Suppressor macrophage treated with lipopolysaccharide for 1 hour (primary cell): Measurements from ENCODE around the gene TAF8.
A peak's percentile ranks its signal among the peaks of the same experiment; 100 is the strongest.

Experiments used
- DNase-seq, 3 donors: peaks; one replicate each; pipeline ENCODE4 v3.0.0-alpha.2; 2020 to 2022

Gene TAF8

DNA sequence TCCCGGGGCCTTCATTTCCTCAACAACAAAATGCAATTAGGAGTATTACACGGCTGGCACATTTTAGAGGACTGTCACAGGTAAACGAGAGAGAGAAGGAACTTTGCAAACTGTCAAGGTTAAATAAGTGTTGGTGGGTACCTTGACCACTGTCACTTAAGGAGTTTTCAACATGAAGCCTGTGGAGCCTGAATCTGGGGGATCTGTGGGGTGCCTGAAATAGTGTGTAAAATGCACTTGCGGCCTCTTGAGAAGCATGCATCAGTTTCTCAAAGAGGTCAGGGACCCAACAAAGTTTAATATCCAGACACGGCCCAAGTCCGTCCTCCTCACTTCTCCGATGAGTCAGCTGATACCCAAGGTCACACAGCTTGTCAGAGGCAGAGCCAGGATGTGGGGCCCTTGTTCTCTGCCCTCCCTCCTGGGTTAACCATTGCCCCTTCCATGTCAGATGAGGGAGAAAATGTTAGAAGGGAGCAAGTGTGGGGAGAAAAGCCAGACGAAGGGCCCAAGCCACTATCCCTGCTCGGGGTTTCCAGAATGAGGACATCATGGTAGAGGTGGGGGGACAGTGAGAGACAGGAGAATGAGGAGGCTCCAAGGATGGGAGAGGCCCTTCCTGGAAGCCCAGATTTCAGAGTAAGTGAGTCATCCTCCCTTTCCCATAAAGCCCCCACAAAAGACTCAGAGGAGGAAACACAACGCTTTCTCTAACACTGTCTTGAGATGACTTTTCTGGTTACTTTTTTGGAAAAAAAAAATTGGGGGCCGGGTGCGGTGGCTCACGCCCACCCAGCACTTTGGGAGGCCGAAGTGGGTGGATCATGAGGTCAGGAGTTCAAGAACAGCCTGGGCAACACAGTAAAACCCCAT, 49.9 kb downstream of the TAF8 start:
- DNase-seq = peak; percentile 21 to 45 (median 27)

DNA sequence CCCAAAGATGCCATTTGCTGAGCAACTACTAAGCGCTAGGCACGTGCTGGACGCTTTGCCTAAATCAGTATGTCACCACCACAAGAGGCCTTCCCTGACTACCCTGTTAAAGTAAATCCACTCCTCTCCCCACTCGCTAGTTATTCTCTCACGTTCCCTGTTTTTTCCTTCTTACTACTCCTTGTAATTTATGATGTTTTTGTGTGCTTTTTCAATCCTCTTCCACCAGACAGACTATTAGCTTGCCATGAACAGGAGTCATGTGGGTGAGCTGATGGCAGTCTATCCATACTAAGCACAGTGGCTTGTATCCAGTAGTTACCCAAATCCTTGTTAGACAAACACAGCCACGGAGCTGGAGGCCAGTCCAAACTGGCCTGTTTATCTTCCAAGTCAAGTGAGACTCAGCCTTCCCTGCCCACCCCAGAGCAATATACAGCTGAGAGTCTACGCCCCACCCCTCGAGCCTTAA, 50.9 kb downstream of the TAF8 start:
- DNase-seq = no peak

DNA sequence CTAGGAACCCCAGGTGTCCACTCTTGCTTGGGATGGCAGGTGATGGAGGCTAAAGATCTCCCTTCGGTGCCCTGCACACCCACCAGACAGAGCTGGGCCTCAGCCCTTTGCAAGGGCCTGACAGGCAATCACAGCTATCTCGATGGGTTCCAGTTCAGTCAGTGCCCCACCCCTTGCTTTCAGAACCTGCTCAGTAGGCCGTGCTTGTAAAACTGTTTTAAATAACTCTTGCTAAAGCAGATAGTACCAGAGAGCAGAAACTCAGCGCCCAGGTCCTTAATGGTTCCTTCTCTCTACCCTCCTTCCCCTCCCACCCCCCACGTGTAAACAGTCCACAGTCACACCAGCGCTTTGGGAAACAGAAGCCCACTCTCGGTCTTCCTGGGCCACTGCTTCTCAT, 52.9 kb downstream of the TAF8 start:
- no peak for DNase-seq

DNA sequence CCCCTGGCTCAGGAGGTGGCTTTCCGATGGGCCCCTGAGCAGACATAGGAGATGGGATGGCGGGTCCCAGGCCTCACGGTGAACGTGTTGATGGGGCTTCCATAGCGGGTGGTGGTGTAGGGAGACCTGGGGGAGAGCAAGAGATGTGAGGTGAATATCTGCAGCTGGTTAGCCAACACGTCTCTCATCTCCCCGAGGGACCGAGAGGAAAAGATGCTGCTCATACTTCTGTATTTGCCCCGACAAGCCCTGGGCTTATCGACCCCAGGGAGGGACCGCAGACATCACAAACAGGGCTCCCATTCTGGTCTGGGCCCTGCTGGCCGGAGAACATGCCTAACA, 53.4 kb downstream of the TAF8 start:
- DNase-seq = no peak

DNA sequence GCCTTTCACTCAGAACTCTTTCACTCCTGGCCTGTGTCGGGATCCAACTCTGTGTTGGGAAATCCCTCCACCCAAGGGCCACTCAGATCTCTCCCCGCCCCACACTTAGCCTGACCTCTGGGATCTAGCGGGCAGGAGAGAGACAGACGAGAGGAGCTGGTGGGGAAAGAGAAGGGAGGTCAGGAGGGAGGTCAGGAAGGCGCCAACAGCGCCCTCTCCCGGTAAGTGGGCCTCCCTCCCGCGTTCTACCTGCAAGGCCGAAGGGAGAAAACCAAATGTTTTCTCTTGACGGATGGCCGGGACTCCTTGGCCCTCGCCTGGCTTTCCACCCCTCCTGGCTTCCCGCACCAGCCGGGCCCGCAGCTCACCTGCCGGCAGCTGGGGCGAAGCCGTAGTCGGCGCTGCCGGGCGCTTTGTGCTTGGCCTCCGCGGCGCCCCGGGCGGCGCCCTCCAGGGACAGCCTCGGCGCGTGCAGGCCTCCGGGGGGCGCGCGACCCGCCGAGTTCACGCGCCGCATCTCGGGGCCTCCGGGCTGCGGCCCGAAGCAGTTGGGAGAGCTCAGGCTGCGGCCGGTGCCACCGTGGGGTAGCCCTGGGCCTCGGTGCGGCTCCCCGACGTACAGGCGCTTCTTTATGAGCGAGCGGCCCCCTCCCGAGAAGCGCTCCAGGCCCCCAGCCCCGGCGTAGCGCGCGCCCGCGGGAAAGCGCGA, 53.9 kb downstream of the TAF8 start:
- DNase-seq = peak; percentile 64 to 87 (median 69)

DNA sequence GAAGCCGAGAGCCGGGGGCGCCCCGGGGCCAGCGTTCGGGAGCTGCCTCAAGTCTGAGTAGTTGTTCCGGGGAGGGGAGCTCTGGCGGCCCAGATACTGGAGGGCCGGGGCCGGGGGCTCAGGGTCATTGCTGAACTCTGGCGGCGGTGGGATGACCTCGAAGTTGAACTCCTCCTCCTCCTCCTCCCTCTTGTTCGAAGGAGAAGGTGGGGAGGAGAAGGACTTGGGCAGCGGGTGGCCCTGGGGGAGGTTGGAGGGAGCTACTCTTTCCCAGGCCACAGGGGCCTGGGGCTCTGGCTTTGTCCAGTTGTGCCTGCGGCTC, 54.4 kb downstream of the TAF8 start:
- DNase-seq = no peak

DNA sequence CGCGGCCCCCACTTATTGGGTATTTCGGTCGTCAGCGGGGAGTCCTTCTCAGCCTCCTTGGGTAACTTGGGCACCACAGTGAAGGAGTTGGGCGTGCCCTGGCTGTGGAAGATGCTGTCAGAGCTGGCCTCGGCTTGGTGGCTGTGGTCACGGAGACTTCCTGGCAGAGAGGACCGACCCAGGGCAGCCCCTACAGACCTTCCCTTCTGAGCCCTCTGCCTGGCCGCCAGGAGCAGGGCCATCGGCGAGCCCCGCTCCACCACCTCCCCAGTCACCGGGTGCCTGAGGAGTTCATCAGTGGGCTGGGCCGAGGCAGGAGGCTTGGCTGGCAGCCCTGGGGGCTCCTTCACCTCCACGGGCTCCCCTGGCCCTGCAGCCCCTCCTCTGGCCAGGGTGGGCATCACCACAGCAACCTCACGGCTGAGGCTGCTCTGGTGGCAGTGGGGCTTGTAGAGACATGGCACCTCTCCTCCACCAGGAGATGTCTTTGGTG, 54.9 kb downstream of the TAF8 start:
- no peak for DNase-seq

DNA sequence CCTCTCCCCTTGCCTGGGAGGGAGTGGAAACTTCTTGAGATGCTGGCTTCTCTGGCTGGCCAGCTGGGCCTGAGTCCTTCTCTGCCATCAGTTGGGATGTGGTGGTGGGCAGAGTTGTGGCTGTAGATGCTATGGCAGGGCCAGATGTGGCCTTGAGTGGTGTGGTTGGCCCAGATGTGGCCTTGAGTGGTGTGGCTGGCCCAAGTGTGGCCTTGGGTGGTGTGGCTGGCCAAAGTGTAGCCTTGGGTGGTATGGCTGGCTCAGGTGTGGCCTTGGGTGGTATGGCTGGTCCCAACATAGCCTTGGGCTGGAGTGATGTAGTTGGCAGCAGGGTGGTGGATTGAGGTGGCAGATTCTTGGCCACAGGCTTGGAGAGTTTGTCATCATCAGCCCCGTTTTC, 55.4 kb downstream of the TAF8 start:
- no peak for DNase-seq

DNA sequence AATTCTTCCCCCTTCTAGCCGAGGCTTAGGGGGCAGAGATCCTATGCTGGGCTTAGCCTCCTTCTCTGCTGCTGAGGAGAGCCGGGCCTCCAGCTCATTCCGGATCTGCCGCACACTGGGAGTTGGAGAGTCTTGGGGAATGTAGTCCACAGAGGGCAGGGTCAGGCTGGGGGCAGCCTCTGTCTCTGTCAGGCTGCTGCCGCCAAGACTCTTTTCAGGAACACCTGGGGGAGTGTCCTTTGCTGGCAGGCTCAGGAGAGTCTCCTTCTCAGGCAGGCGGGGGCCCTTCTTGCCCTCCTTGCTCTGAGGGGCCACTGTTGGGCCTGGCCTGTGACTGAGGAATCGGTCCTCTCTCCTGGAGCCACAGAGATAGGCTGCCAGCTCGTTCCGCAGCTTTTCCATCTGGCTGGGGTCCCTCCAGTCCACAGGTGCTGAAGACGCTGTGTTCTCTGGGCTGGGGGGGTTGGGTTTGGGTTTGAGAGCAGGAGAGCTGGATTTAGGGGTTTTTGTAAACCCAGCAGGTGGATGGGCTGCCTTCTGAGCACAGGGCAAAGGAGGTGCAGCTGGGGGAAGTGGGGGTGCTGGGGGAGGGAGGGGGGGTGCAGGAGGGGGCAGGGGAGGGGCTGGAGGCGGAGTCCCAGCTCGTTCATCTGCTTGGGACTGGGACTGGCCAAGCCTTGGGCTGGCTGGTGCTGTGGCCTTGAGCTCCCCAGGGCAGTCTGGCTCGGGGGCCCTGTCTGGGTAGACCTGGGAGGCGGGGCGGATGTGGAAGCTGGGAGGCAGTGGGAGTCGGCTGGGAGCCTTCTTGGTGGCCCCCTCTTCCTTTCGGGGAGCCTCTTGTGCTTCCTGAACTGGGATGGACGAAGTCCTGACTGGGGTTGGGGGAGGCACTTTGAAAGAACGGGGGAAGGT, 56.0 kb downstream of the TAF8 start:
- no peak for DNase-seq

DNA sequence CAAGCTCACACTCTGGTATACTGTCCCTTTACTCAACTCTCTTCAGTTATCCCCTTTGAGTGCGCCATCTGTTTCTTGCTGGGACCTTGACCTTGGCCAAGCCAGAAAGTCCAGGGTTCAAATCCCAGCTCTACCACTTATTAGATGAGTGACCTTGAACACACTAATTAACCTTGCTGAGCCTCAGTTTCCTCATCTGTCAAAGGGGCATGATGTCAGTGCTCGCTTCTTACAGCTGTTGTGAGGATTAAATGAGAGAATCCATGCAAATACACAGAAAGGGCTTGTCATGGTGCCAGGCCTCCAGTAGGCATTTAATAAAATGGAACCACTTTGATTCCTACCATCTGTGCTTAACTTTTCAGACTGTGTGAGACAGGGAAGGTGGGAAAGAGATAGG, 57.7 kb downstream of the TAF8 start:
- no peak for DNase-seq

DNA sequence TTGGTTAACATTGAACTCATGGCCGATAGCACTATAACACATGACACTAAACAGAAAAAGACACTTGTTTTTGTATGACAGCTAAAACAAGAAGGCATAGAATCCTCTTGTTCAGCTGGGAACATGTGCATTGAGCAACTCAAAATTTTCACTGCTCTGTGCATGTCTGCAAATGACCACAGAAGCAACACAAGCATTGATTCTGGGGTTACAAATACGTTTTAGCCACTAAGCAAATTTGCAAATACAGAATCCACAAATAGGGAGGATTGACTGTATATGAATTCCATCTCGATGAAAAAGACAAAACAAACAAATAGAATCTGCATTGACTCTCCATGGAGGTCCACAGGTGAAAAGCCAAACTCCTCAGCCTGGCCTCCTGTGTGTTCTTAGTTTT, 60.4 kb downstream of the TAF8 start:
- no peak for DNase-seq

DNA sequence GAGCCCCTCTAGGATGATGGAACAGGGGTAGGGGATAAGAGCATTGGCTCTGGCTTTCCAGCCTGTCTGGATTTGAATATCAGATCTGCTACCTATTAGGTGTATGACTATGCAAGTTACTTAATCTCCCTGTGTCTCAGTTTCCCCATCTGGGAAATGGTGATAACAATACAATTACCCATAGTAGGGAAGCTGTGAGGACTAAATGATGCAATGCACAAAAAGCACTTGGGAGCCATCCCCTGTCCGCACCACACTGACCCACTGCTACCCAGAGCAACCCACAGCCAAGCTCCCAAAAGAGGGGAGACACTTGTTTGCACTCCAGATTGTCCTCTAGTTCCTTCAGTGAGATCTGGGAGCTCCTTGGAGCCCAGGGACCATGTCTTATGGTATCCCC, 62.0 kb downstream of the TAF8 start:
- DNase-seq = no peak

DNA sequence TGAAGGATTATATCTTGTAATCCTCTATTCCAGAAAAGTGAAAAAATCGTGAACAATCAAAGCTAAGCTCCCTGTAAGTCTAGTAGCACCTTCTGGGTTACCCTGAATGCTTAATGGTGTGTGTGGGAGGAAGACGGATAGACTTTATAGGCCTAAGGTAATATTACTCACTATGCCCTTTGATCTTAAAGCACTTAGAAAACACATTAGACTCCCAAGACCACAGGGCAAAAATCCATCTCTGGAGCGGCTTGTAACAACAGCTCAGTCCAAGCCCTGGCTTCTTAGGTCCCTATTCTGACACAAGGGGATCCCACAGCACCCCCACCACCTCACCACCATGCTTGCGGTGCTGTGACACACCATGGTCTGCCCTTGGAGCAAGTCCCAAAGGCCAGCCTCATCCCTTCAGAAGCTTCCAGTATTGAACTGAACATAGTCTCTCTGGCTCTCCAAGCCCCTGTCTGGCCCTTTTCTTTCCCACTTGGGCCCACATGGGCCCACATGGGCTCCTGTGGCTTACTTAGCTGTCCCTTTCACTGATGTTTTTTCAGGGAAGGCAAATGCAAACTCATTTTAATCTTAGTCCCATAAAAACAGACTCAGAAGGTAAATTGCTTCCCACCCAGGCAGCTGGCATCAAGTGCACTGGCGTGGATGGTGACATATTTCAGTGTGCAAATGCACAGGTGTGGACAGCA, 63.8 kb downstream of the TAF8 start:
- no peak for DNase-seq

DNA sequence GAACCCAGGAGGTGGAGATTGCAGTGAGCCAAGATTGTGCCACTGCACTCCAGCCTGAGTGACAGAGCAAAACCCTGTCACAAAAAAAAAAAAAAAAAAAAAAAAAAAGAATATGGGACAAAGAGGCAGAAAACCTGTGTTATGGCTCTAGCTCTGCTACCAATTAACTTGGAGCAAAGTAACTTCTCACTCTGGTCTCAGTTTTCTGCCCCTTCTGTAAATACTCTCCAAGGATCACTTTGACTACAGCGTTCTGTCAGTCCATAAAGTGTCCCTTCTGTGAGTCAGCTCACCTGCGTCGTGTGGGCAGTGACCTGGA, 67.5 kb downstream of the TAF8 start:
- DNase-seq = no peak

DNA sequence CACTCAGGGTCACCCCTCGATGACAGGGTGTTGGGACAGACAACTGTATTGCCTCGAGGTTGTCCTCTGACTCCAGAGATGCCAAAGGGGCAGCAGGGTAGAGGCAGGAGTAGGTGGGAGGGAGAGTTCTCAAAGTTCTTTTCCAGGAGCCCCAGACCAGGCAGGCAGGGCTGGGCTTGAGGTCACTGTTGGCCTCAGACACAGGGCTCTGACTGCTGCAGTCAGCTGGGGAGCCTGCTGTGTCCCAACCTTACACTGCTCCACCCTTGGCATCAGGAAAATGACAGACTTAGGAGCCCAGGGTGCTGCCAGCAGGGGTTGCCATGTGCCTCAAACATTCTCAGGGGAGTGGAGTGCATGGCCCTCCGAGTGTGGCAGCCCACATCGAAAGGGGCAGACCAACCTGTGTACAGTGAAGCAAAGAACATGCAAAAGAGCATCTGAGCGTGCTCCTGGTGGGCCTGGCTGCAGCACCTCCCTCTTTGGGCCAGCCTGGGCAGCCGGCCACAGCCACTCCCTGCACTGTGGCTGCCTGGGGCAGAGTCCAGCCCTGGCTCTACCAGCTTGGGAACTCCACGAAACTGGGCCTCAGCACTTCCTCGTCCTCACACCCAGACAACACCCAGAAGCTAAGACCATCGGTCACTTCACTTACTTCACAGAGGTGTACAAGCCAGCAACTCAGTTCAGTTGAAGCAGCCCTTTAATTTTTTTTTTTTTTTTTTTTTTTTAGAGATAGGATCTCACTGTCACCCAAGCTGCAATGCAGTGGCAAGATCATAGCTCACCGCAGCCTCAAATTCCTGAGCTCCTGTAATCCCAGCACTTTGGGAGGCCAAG, 68.1 kb downstream of the TAF8 start:
- DNase-seq = no peak

DNA sequence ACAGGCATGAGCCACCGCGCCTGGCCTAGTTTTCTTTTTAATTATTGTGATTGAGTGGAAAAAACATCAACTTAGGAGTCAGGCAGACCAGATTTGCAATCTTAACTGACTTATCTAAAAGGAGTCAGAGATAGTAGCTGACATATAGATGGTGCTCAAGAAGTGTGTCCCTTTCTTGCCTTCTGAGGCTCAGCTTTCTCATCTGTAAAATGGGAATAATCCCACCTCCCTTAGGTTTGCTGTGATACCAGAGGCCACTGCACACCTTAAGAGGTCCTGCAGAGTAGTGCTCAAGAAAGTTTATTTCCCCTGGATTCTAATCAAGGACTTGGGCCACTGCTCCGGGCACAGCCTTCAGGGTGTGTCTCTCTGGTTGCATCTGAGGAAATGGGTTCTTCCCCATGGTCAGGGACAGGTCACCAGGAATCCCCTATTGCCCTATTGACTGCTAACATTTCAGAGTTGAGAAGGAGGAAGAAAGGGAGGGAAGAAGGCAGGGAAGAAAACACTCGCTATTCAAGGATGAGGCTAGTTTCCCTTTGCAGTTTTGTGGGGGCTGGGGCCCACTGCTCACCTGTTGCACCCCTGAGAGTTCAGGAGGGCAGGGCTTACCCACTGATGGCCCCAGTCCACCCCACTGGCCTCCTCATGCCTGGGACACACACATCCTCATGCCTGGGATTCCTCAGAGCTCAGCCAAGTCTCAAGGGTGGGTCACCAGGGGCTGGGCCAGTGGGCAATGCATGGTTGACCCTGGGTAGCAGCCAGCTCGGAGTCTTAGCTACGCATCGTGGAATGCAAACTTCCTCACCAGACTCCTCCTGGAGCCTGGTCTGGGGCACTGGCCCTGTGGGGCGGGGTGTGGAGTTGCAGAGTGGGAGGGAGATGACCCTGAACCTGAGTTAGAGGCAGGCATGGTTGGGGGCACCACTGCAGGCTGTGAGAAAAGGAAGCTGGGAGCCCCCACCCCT, 70.9 kb downstream of the TAF8 start:
- DNase-seq = peak; percentile 59 to 72 (median 67)

DNA sequence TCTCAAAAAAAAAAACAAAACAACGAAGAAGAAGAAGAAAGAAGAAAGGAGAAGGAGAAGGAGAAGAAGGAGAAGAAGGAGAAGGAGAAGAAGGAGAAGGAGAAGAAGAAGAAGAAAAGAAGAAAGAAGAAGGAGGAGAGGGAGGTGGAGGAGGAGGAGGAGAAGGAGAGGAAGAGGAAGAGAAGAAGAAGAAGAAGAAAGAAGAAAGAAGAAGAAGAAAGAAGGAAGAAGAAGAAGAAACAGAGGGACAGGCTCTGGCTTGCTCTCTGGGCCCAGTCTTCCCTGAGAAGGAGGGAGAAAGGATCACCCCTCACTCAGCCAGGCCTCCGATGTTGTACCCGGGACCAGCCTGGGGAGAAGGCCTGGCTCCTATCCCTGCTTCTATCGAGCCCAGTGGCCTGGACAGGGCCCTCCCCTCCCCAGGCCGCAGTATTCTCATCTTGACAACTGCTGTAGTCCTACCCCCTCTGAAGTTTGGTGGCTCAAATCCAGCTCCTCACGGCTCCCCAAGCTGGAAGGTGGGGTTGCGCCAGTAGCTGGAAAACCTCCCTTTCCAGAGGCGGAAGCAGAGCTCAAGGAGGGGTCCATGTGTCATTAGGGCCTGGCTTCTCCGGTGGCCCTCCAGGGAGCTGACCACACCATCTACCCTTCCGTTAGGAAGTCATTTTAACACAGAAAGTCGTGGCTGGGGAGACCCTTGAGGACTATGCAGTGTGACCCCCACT, 73.2 kb downstream of the TAF8 start:
- DNase-seq = no peak

DNA sequence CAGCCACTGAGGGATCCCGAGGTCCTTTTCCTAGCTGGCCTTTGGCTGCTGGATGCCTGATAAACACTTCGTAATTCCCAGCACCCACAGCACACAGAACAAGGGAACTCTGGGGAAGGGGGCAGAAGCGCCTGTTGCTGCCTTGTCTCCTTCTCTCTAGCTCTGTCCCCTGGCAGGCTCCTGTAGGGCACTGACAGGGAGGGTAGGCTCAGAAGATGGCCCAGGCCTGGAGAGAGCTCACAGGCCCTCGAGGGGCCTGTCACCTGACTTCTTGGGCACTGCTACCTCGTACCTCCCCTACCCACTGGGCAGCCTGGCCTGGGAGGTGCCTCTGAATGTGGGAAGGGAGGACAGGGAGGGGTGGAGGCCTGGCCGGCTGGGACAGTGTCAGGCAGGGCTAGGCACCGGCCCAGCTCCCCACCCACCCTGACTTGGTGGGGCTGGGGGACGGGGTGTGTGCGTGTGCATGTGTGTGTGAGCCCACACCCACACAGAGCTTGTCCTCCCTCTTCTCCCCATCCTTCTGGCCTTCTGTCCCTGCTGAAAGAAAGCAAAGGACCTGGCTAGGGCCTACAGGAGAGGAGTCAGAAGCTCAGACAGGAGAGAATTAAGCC, 74.0 kb downstream of the TAF8 start:
- no peak for DNase-seq

DNA sequence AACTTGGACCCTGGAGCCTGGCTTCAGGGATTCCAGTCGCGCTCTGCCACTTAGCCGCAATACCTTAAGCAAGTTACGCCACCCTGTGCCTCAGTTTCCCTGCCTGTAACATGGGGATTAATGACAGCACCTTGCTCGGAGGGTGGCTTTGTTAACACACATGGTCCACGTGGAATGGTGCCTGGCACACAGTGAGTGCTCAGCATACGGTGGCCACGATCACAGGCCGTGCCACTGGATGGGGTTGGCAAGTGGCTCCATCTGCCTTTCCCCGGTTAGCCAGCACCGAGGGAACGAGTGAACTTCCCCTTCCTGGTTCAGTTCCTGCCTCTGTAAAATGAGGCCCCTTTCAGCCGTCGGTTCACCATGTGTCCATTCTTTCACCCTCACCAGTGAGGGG, 74.9 kb downstream of the TAF8 start:
- peak in 2 of 3 donors; percentile 20 to 27 for DNase-seq
